Pancreas (tissue), 10 donors: ENCODE measurements around the gene ETHE1. TPM values are rescaled to one million over a fixed set of nuclear protein-coding genes. Genes with fewer than 3 reads are reported as not detected.
"Not testable (repeated sequence)": the region's sequence is repeated elsewhere in the genome, so short reads cannot be mapped to it uniquely, and the experiment has no call there.

Experiments
- ATAC-seq, 4 donors: fragments of 200-7000 bp; cut with Tn5 transposase; one replicate each; pipeline versions ENCODE4 v1.8.0 to v1.9.1; 2020; ENCODE audit warnings: mild to moderate bottlenecking in 4 of 4, moderate library complexity in 4 of 4
- DNase-seq, 6 donors: peaks; one replicate each; pipeline ENCODE4 v3.0.0-alpha.2; 2020
- FAIRE-seq: peaks from 2 replicates; lab custom pipeline; 2012; peaks lifted over from hg19 to GRCh38; lab: Jason Lieb, UNC
- H3K27ac ChIP-seq, 4 donors: fragments of 200-600 bp; sonication (generic); 1 replicate in 3 of 4; 2 replicates in 1 of 4; pipeline versions ENCODE4 v1.5.0 to v1.8.0; 2020
- H3K27me3 ChIP-seq, 4 donors: fragments of 200-600 bp; one replicate each; pipeline ENCODE4 v1.8.0; 2021
- H3K36me3 ChIP-seq, 3 donors: fragments of 200-600 bp; sonication (generic) in 1 of 3; one replicate each; pipeline versions ENCODE4 v1.5.0 to v1.8.0; 2020 to 2021
- H3K4me1 ChIP-seq, 3 donors: fragments of 200-600 bp; one replicate each; pipeline ENCODE4 v1.8.0; 2021
- H3K4me3 ChIP-seq, 4 donors: fragments of 200-600 bp; sonication (generic) in 2 of 4; one replicate each; pipeline versions ENCODE4 v1.5.0 to v1.8.0; 2020 to 2021
- H3K9me3 ChIP-seq, 4 donors: fragments of 200-600 bp; one replicate each; pipeline ENCODE4 v1.8.0; 2021
- CTCF ChIP-seq, 4 donors: fragments of 200-600 bp; sonication (generic) in 3 of 4; IDR thresholded peaks; one replicate each; pipeline versions ENCODE4 v1.5.0 to v1.8.0; 2021; ENCODE audit warnings: antibody characterized with exemption in 4 of 4
- WGBS, 2 donors: extraction: QIAGEN DNeasy Blood & Tissue Kit; methylation state at CpG; one replicate each; pipeline ENCODE4 v1.1.7; 2013; 5-methylcytosine and 5-hydroxymethylcytosine counted together
- intact Hi-C, 3 donors: fragments of 100-400 bp; cut with DNase I; formaldehyde crosslinking; loops; one replicate each; pipeline versions ENCODE4 v1.11.1 to v1.14.2; 2022
- polyA plus RNA-seq, 2 donors: library from polyadenylated mRNA; stranded (reverse); fragments of 200-250 nt; gene quantifications; one replicate each; pipeline ENCODE4 v1.2.3, GENCODE V29; 2013
- total RNA-seq, 6 donors: library from RNA; stranded (reverse); fragmentation: NEBNext Ultra II Directional in 4 of 6; extraction: Animal tissue kit (Norgen Biotek cat#: 25700) in 4 of 6; gene quantifications; one replicate each; pipeline versions ENCODE4 v1.2.1 to v1.2.4, GENCODE V29; 2021 to 2023
- donor health status: healthy with polysubstance abuse.
- donor health status: DM: no; HTN: no; CAD: no; lungs with moderate emphysema.
- donor health status: DM: no; HTN: no; CAD: no.
- donor health status: control.
- donor health status: control.
- donor health status: Bipolar disorder and iron deficiency.
- donor health status: DM: yes; HTN: yes; CAD: no.
- donor health status: DM: no; HTN: no; CAD: no.
- donor health status: DM: no; HTN: no; CAD: no.
- donor health status: DM: yes; HTN: yes; CAD: no.

Gene ETHE1
- total and polyA plus RNA-seq, 8 donors, result 8.7 to 21.3 (median 15.9) TPM

- Histone ChIP-seq H3K36me3 (no peaks in the 10 kb centered on the region), H3K27ac (no peak overlapping the region), H3K9me3 (no peaks in the 10 kb centered on the region), H3K4me3 (no peak overlapping the region), H3K27me3 (no peaks in the 10 kb centered on the region), H3K4me1 (peaks cover 0 to 2% (median under 1%) of the 10 kb centered on the region in 3 donors)
- peak; percentile 60 to 98 (median 92) for ATAC-seq
- peak; percentile 83 to 92 (median 86) for TF ChIP-seq CTCF (IDR thresholded peaks at IDR 0.05)
- 36 to 42% methylated on average over 10 of the region's 10 CpGs for WGBS, 2 donors
- peak; percentile 64 for FAIRE-seq
- peak; percentile 62 to 86 (median 82) for DNase-seq
- intact Hi-C loops, result loop anchor here (5.0 kb wide), 1 partner anchor 72 kb away; no protein-coding TSS in a partner anchor
Measured at GRCh38 chr19:43519436-43520088, 7.4 kb downstream of the ETHE1 start.

- no peak for TF ChIP-seq CTCF (IDR thresholded peaks at IDR 0.05)
- no peaks in the 10 kb centered on the region for H3K9me3 ChIP-seq
- DNase-seq (no peak), ATAC-seq (no peak), FAIRE-seq (no peak)
- no peak overlapping the region for H3K4me3 ChIP-seq
- H3K27me3 ChIP-seq, result no peaks in the 10 kb centered on the region
- WGBS, 2 donors, result 74 to 94% methylated on average over 4 of the region's 4 CpGs
- no peaks in the 10 kb centered on the region for H3K4me1 ChIP-seq
- H3K27ac ChIP-seq, result no peak overlapping the region
- H3K36me3 ChIP-seq, result no peaks in the 10 kb centered on the region
- intact Hi-C loops, result loop anchor here in 1 of 3 donors (5.0 kb wide), 1 partner anchor 71 kb away; no protein-coding TSS in a partner anchor
Measured at GRCh38 chr19:43518051-43518450, 8.9 kb downstream of the ETHE1 start.

GRCh38 chr19:43512399-43512798 is 14.6 kb downstream of the ETHE1 start:
- DNase-seq, FAIRE-seq, H3K27me3 ChIP-seq, H3K27ac ChIP-seq, H3K9me3 ChIP-seq, H3K36me3 ChIP-seq, intact Hi-C loops, H3K4me1 ChIP-seq, ATAC-seq, H3K4me3 ChIP-seq: not testable (repeated sequence)

- 91 to 94% methylated on average over 5 of the region's 5 CpGs for WGBS, 2 donors
- Histone ChIP-seq H3K27me3 (no peaks in the 10 kb centered on the region), H3K4me3 (no peak overlapping the region), H3K27ac (no peak overlapping the region), H3K4me1 (no peaks in the 10 kb centered on the region), H3K9me3 (no peaks in the 10 kb centered on the region), H3K36me3 (peaks cover 0 to 2% (median 0%) of the 10 kb centered on the region in 3 donors)
- intact Hi-C loops, result no loop called here
- FAIRE-seq (no peak), DNase-seq (no peak), ATAC-seq (no peak)
- TF ChIP-seq CTCF (IDR thresholded peaks at IDR 0.05), result no peak
Measured at GRCh38 chr19:43511324-43511723, 15.7 kb downstream of the ETHE1 start.

- Histone ChIP-seq H3K4me1 (no peaks in the 10 kb centered on the region), H3K27me3 (no peaks in the 10 kb centered on the region), H3K27ac (no peak overlapping the region), H3K36me3 (peaks cover 0 to 2% (median 0%) of the 10 kb centered on the region in 3 donors), H3K9me3 (no peaks in the 10 kb centered on the region), H3K4me3 (no peak overlapping the region)
- intact Hi-C loops, result no loop called here
- no peak for ATAC-seq
- no peak for FAIRE-seq
- 95 to 96% methylated on average over 9 of the region's 9 CpGs for WGBS, 2 donors
- DNase-seq, result no peak
- no peak for TF ChIP-seq CTCF (IDR thresholded peaks at IDR 0.05)
Measured at GRCh38 chr19:43510713-43511112, 16.3 kb downstream of the ETHE1 start.
